Measurements from ENCODE around the gene PLPP4. TPM values are rescaled to one million over a fixed set of nuclear protein-coding genes. Genes with fewer than 3 reads are reported as not detected.

Gene PLPP4
- polyA plus RNA-seq, 1 donor, result 3.1 TPM

DNA sequence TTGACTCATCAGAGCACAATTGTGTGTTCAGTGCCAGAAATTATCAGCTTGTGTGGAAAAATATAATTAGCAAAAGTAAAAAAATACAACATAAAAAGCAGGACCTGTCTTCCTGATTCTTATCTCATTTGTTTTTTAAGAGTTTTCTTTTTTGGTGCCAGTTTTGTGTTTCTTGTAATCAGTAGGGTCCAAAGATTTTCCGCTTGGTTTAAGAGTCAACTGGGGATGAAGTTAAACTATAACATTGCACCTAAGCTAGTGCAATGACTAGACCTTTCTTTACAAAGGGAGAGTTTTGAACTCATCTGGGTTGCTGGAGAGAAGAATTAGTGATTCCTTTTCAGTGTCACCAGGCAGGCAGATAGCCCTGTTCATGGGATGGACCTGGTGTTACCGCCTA lies 113.4 kb downstream of the PLPP4 start:
- peaks cover 2% of the 10 kb centered on the region for H3K27me3 ChIP-seq (ENCODE audit: control insufficient read depth, insufficient read depth, low read length)
- no CpG with 5 or more reads among the region's 2 CpGs for WGBS (ENCODE audit: insufficient coverage, low lambda C conversion rate)
- H3K36me3 ChIP-seq (ENCODE audit: control insufficient read depth, insufficient read depth, low read length), result no peaks in the 10 kb centered on the region
- no peak overlapping the region for H3K27ac ChIP-seq (ENCODE audit: low read length)
- H3K4me1 ChIP-seq (ENCODE audit: control insufficient read depth, insufficient read depth, low read length), result no peaks in the 10 kb centered on the region
- no peak overlapping the region for H3K4me3 ChIP-seq (ENCODE audit: low read length)
- H3K9me3 ChIP-seq (ENCODE audit: control insufficient read depth, low read depth, low read length), result no peaks in the 10 kb centered on the region
- no peak for DNase-seq

DNA sequence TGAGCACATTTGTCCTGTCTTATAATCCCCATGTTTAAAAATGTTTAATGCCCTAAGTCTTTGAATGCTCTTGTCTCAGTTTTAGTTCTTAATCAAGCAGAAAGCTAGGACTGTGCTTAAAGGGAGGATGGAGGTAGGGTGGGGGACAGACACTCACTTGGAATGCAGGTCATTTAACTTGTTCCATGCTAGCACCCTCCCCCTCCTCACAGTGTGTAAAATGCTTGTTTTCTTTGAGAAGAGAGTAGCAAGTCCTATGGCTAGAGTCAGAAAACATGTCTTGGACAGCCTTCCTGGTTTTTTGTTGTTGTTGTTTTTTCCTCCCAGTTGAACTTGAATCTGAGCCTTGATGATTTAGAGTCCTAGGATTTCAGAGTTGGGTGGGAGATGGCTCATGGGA lies 114.2 kb downstream of the PLPP4 start:
- Histone ChIP-seq H3K4me3 (ENCODE audit: low read length) (no peak overlapping the region), H3K36me3 (ENCODE audit: control insufficient read depth, insufficient read depth, low read length) (no peaks in the 10 kb centered on the region), H3K9me3 (ENCODE audit: control insufficient read depth, low read depth, low read length) (no peaks in the 10 kb centered on the region), H3K4me1 (ENCODE audit: control insufficient read depth, insufficient read depth, low read length) (no peaks in the 10 kb centered on the region), H3K27me3 (ENCODE audit: control insufficient read depth, insufficient read depth, low read length) (peaks cover 2% of the 10 kb centered on the region), H3K27ac (ENCODE audit: low read length) (no peak overlapping the region)
- no peak for DNase-seq

DNA sequence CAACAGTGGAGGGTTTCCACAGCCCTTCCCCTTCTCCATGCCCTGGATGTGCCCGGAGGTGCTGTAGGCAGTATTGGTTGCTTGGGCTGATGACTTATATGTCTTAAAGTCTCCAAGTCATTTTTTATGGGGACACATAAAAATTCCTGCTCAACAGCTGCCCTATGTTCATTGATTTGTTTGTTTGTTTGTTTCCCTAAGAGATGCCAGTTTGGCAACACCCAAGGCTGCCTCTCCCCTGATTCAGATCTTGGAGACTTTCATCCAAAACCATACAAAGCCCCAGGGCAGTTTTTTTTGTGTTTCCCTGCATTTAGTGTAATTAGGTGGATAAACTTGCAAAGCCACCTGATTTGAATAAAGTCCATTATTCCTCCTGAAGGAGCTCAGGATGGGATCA lies 115.3 kb downstream of the PLPP4 start:
- DNase-seq, result no peak
- Histone ChIP-seq H3K36me3 (ENCODE audit: control insufficient read depth, insufficient read depth, low read length) (no peaks in the 10 kb centered on the region), H3K27ac (ENCODE audit: low read length) (no peak overlapping the region), H3K9me3 (ENCODE audit: control insufficient read depth, low read depth, low read length) (no peaks in the 10 kb centered on the region), H3K4me1 (ENCODE audit: control insufficient read depth, insufficient read depth, low read length) (no peaks in the 10 kb centered on the region), H3K27me3 (ENCODE audit: control insufficient read depth, insufficient read depth, low read length) (peaks cover 2% of the 10 kb centered on the region), H3K4me3 (ENCODE audit: low read length) (no peak overlapping the region)
- no CpG with 5 or more reads among the region's 1 CpG for WGBS (ENCODE audit: insufficient coverage, low lambda C conversion rate)

DNA sequence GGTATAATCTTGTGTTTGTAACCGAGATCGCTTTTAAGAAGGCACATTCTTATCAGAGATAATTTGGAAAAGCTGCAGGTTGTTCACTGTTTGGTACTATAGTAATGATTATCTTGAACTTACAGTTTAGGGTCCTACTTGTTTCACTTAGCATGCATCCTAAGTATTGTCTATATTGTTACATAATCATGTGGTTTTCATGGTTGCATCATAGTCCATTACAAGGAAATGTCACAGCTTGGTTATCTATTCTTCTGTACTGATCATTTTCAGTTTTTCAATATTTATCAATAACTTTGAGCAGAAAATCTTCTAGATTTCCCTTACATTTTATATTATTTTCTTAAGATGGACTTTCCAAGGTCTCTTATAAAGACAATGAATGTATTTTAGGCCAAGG lies 116.3 kb downstream of the PLPP4 start:
- DNase-seq, result no peak
- H3K4me3 ChIP-seq (ENCODE audit: low read length), result no peak overlapping the region
- no peak overlapping the region for H3K27ac ChIP-seq (ENCODE audit: low read length)
- H3K27me3 ChIP-seq (ENCODE audit: control insufficient read depth, insufficient read depth, low read length), result peaks cover 2% of the 10 kb centered on the region
- no peaks in the 10 kb centered on the region for H3K9me3 ChIP-seq (ENCODE audit: control insufficient read depth, low read depth, low read length)
- no CpG with 5 or more reads among the region's 2 CpGs for WGBS (ENCODE audit: insufficient coverage, low lambda C conversion rate)
- no peaks in the 10 kb centered on the region for H3K36me3 ChIP-seq (ENCODE audit: control insufficient read depth, insufficient read depth, low read length)
- no peaks in the 10 kb centered on the region for H3K4me1 ChIP-seq (ENCODE audit: control insufficient read depth, insufficient read depth, low read length)

DNA sequence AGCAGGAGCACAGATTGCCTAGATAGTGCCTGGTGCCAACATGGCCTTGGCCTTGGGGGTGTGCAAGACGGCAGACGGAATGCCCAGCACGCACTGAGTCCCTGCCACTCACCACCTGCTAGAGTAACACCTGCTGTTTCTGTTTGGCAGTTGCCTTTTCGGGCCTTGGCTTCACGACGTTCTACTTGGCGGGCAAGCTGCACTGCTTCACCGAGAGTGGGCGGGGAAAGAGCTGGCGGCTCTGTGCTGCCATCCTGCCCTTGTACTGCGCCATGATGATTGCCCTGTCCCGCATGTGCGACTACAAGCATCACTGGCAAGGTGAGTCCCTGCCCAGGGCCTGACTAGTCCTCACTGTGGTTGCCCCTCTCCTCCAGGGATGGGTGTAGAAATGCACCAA lies 118.0 kb downstream of the PLPP4 start:
- H3K9me3 ChIP-seq (ENCODE audit: control insufficient read depth, low read depth, low read length), result no peaks in the 10 kb centered on the region
- H3K36me3 ChIP-seq (ENCODE audit: control insufficient read depth, insufficient read depth, low read length), result no peaks in the 10 kb centered on the region
- H3K4me1 ChIP-seq (ENCODE audit: control insufficient read depth, insufficient read depth, low read length), result no peaks in the 10 kb centered on the region
- H3K27me3 ChIP-seq (ENCODE audit: control insufficient read depth, insufficient read depth, low read length), result peaks cover 2% of the 10 kb centered on the region
- H3K4me3 ChIP-seq (ENCODE audit: low read length), result no peak overlapping the region
- WGBS (ENCODE audit: insufficient coverage, low lambda C conversion rate), result no CpG with 5 or more reads among the region's 13 CpGs
- DNase-seq, result no peak
- no peak overlapping the region for H3K27ac ChIP-seq (ENCODE audit: low read length)

DNA sequence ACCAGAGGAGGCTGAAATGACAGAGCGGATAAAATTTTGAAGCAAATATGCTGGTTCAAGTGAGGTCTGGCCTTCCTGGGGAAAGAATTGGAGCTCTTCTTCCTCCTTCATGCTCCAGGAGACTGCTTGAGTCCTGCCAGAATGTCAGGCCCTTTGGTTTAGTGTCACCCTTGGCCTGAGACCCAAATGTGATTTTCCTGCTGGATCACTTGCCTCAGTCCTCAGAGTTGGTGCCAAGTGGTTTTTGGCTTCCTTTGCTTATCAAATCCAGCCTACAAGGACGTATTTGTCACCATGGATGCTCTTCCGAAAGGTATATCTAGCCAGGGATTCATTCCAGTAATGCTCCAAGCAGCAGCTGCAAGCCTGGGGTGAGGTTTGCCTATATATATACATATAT lies 118.4 kb downstream of the PLPP4 start:
- Histone ChIP-seq H3K4me1 (ENCODE audit: control insufficient read depth, insufficient read depth, low read length) (no peaks in the 10 kb centered on the region), H3K4me3 (ENCODE audit: low read length) (no peak overlapping the region), H3K27me3 (ENCODE audit: control insufficient read depth, insufficient read depth, low read length) (peaks cover 2% of the 10 kb centered on the region), H3K9me3 (ENCODE audit: control insufficient read depth, low read depth, low read length) (no peaks in the 10 kb centered on the region), H3K36me3 (ENCODE audit: control insufficient read depth, insufficient read depth, low read length) (no peaks in the 10 kb centered on the region), H3K27ac (ENCODE audit: low read length) (no peak overlapping the region)
- no CpG with 5 or more reads among the region's 3 CpGs for WGBS (ENCODE audit: insufficient coverage, low lambda C conversion rate)
- no peak for DNase-seq

DNA sequence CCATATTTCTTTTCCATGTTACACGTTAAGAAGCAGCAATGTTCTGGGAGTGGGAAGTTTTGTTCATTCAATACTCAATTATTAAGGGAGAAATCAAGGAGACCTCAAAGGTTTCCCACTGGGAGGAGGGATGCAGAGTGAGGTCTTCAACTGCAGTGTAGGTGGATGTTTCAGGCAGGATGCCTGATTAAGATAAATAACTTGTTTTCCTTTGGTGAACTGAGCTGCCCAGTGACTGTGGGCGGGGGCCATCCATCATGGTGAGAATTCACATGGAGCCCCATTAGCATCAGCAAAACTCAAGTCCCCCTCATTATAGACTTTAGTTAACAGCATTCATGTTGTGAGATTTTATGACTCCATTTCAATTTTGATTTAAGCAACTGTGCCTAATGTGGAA lies 121.1 kb downstream of the PLPP4 start:
- H3K9me3 ChIP-seq (ENCODE audit: control insufficient read depth, low read depth, low read length), result no peaks in the 10 kb centered on the region
- peaks cover 5% of the 10 kb centered on the region for H3K4me1 ChIP-seq (ENCODE audit: control insufficient read depth, insufficient read depth, low read length)
- no peak for DNase-seq
- no peak overlapping the region for H3K27ac ChIP-seq (ENCODE audit: low read length)
- H3K27me3 ChIP-seq (ENCODE audit: control insufficient read depth, insufficient read depth, low read length), result peaks cover 2% of the 10 kb centered on the region
- WGBS (ENCODE audit: insufficient coverage, low lambda C conversion rate), result no CpG with 5 or more reads among the region's 2 CpGs
- H3K4me3 ChIP-seq (ENCODE audit: low read length), result no peak overlapping the region
- H3K36me3 ChIP-seq (ENCODE audit: control insufficient read depth, insufficient read depth, low read length), result no peaks in the 10 kb centered on the region

DNA sequence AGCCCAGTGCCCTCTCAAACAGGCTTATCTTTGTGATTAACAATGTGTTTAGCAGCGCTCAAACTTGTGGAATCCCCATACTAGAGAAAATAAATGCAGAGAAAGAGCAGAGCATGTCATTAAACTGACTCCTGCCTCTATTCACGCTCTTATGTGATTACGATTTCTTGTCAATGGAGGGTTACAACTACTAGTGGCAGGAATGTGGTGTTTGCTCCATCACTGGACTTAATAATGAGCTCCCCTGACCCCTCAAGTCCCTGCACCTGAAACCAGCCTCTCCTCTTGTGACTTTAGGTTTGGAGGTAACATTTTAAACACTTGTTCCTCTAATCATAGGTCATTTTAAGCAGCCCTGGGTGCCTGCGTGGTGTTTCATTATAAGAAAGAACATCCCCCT lies 121.9 kb downstream of the PLPP4 start:
- WGBS (ENCODE audit: insufficient coverage, low lambda C conversion rate), result 100% methylated on average over 2 of the region's 4 CpGs
- Histone ChIP-seq H3K4me1 (ENCODE audit: control insufficient read depth, insufficient read depth, low read length) (peaks cover 5% of the 10 kb centered on the region), H3K27ac (ENCODE audit: low read length) (no peak overlapping the region), H3K27me3 (ENCODE audit: control insufficient read depth, insufficient read depth, low read length) (peaks cover 2% of the 10 kb centered on the region), H3K9me3 (ENCODE audit: control insufficient read depth, low read depth, low read length) (no peaks in the 10 kb centered on the region), H3K4me3 (ENCODE audit: low read length) (no peak overlapping the region), H3K36me3 (ENCODE audit: control insufficient read depth, insufficient read depth, low read length) (no peaks in the 10 kb centered on the region)
- no peak for DNase-seq

DNA sequence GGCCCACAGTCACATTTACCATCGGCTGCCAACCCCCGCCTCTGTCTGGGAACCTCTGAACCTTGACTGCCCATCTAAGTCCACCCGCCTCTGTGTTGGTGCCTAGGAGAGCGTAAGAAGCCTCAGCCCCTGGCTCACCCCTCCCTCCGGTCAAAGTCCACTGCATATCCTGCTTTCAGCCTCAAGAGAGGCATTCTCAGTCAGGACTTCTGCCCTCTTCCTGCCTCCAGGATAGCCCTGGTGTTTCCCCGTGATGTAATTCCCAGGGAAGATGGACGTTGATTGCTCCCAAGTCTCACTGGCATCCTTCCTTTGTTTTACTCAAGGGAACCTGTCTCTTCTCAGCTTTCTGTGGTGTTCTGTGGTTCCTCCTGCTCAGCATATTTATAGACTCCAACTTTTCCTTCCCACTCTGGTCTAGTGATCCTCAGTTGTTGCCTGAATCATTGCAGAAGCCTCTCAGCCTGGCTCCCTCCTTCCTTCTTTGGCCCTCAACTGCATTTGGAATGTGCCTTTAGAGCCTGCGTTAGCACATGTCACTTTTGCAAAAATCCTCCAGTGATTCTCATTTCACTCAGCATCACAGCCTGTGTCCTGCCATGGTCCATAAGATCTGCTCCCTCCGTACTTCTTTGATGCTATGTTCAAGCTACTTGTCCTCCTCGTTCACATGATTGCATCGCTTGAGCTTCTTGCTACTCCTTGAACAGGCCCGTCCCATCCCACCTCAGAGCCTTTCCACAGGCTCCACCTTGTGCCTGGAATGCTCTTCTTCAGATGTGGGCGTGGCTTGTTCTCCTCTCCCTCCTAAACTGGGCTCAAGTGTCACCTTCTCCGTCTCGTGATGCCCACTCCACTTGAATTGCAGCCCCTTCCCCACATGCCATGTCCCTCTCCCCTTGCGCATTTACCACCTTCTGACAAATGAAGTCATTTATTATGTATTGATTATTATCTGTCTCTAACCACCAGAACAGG lies 124.2 kb downstream of the PLPP4 start:
- Histone ChIP-seq H3K27ac (ENCODE audit: low read length) (no peak overlapping the region), H3K4me3 (ENCODE audit: low read length) (no peak overlapping the region), H3K27me3 (ENCODE audit: control insufficient read depth, insufficient read depth, low read length) (no peaks in the 10 kb centered on the region), H3K4me1 (ENCODE audit: control insufficient read depth, insufficient read depth, low read length) (peaks cover 5% of the 10 kb centered on the region), H3K36me3 (ENCODE audit: control insufficient read depth, insufficient read depth, low read length) (no peaks in the 10 kb centered on the region), H3K9me3 (ENCODE audit: control insufficient read depth, low read depth, low read length) (no peaks in the 10 kb centered on the region)
- whole genome bisulfite sequencing (ENCODE audit: insufficient coverage, low lambda C conversion rate), result 73% methylated on average over 2 of the region's 16 CpGs
- peak; percentile 80 to 92 for DNase-seq

DNA sequence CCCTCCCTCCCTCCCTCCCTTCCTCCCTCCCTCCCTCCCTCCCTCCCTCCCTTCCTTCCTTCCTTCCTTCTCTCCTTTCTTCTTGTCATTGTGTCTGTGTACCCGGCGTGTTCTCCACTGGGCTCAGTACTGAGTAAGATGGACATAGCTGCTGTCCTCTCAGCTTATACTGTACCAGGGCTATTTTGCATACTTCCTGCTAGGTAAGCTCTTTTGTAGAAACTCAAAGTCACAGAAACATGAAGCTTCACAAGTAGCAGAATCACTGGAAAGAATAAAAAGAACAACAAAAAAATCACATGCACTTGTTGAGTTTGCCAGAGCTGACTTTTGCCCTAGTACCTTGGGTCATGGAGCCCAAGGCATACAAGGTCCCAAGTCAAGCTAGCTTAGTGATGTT lies 125.7 kb downstream of the PLPP4 start:
- 100% methylated on average over 1 of the region's 2 CpGs for WGBS (ENCODE audit: insufficient coverage, low lambda C conversion rate)

More for the DNA sequence above, 125.7 kb downstream of the PLPP4 start:
- Histone ChIP-seq H3K27me3 (ENCODE audit: control insufficient read depth, insufficient read depth, low read length) (no peaks in the 10 kb centered on the region), H3K4me3 (ENCODE audit: low read length) (no peak overlapping the region), H3K27ac (ENCODE audit: low read length) (no peak overlapping the region), H3K36me3 (ENCODE audit: control insufficient read depth, insufficient read depth, low read length) (no peaks in the 10 kb centered on the region), H3K9me3 (ENCODE audit: control insufficient read depth, low read depth, low read length) (no peaks in the 10 kb centered on the region), H3K4me1 (ENCODE audit: control insufficient read depth, insufficient read depth, low read length) (peaks cover 5% of the 10 kb centered on the region)
- DNase-seq, result no peak
